MM.1S (cell line): ENCODE measurements around the gene ATP11B.

ENCODE experiments used
- DNase-seq: peaks from one replicate; pipeline ENCODE4 v3.0.0-alpha.2; 2015
- H2AFZ ChIP-seq: fragments of 300-600 bp; sonication (generic); 2 replicates; pipeline ENCODE4 v1.6.0; 2016; ENCODE audit warnings: antibody characterized with exemption, low read length
- H3F3A ChIP-seq: fragments of 300-600 bp; sonication (generic); 2 replicates; pipeline ENCODE4 v1.6.1; 2016; ENCODE audit warnings: mild to moderate bottlenecking, antibody characterized with exemption, low read length, moderate library complexity, mixed read lengths; ENCODE audit not compliant: insufficient read depth
- H3K27ac ChIP-seq: fragments of 300-600 bp; sonication (generic); 2 replicates; pipeline ENCODE4 v1.5.1; 2016; ENCODE audit warnings: mild to moderate bottlenecking, low read length
- H3K27me3 ChIP-seq: fragments of 300-600 bp; sonication (generic); replicated peaks from 2 replicates; pipeline ENCODE4 v1.6.0; 2016; ENCODE audit warnings: low read length; ENCODE audit not compliant: insufficient read depth
- H3K36me3 ChIP-seq: fragments of 300-600 bp; sonication (generic); replicated peaks from 2 replicates; pipeline ENCODE4 v1.6.1; 2016; ENCODE audit warnings: mild to moderate bottlenecking, low read length, mixed read lengths; ENCODE audit not compliant: insufficient read depth
- H3K4me1 ChIP-seq: fragments of 300-600 bp; sonication (generic); 2 replicates; pipeline ENCODE4 v1.6.1; 2016; ENCODE audit warnings: low read length, mixed read lengths
- H3K4me2 ChIP-seq: fragments of 300-600 bp; sonication (generic); 2 replicates; pipeline ENCODE4 v1.6.0; 2016; ENCODE audit warnings: low read depth, low read length
- H3K4me3 ChIP-seq: fragments of 300-600 bp; sonication (generic); 2 replicates; pipeline ENCODE4 v1.5.1; 2016; ENCODE audit warnings: low read length, mixed read lengths
- H3K79me2 ChIP-seq: fragments of 300-600 bp; sonication (generic); 2 replicates; pipeline ENCODE4 v1.6.1; 2016; ENCODE audit warnings: mixed run types, low read length, mixed read lengths
- H3K9ac ChIP-seq: fragments of 300-600 bp; sonication (generic); 2 replicates; pipeline ENCODE4 v1.6.1; 2016; ENCODE audit warnings: low read length, mixed read lengths
- H3K9me2 ChIP-seq: fragments of 300-600 bp; sonication (generic); replicated peaks from 2 replicates; pipeline ENCODE4 v1.6.1; 2016; ENCODE audit warnings: mild to moderate bottlenecking, low read length, mixed read lengths; ENCODE audit not compliant: insufficient read depth
- H3K9me3 ChIP-seq: fragments of 300-600 bp; sonication (generic); replicated peaks from 2 replicates; pipeline ENCODE4 v1.6.1; 2016; ENCODE audit warnings: mild to moderate bottlenecking, low read length, mixed read lengths; ENCODE audit not compliant: insufficient read depth
- H4K20me1 ChIP-seq: fragments of 300-600 bp; sonication (generic); 2 replicates; pipeline ENCODE4 v1.6.1; 2016; ENCODE audit warnings: mild to moderate bottlenecking, low read length, moderate library complexity, mixed read lengths; ENCODE audit not compliant: insufficient read depth
- CTCF ChIP-seq: fragments of 300-600 bp; sonication (generic); IDR thresholded peaks from 2 replicates; pipeline ENCODE4 v1.5.1; 2016; ENCODE audit warnings: antibody characterized with exemption, low read length, mixed read lengths
- EZH2 ChIP-seq: fragments of 300-600 bp; sonication (generic); optimal IDR thresholded peaks from 2 replicates; pipeline ENCODE3; 2017; ENCODE audit warnings: low read depth, mild to moderate bottlenecking, antibody characterized with exemption, low read length, mixed read lengths
- EZH2phosphoT487 ChIP-seq: fragments of 300-600 bp; sonication (generic); IDR thresholded peaks from 2 replicates; pipeline ENCODE4 v1.6.1; 2018; ENCODE audit warnings: antibody characterized with exemption, low read length

ATP11B gene

DNA sequence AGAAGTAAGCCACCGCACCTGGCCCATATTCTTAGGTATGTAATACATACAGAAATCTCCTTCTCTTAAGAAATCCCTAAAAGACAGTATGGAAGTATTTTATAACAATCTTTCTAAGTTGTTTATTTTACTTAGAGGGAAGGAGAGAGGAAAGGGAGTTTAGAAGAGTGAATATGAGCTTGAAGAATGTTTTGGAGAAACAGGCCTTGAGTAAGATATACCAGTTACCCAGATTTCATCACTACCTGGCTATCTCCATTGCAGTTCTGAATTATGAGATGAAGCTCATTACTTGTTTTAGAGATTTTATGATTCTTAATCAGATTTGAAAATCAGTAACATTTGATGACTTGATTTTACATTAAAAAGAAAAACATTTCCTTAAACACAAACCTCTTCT is 115.2 kb downstream of the ATP11B start:
- Histone ChIP-seq H3F3A (peaks cover 15% of the 10 kb centered on the region), H4K20me1 (no peaks in the 10 kb centered on the region), H3K9ac (no peak overlapping the region), H2AFZ (no peak overlapping the region), H3K4me3 (no peak overlapping the region), H3K9me2 (no peaks in the 10 kb centered on the region), H3K4me1 (peaks cover 12% of the 10 kb centered on the region), H3K36me3 (0 out of 2 replicates have a peak, but pooled peaks cover 7% of the 10 kb centered on the region), H3K27ac (no peak overlapping the region), H3K9me3 (no peaks in the 10 kb centered on the region), H3K79me2 (no peaks in the 10 kb centered on the region), H3K27me3 (no peaks in the 10 kb centered on the region), H3K4me2 (no peak overlapping the region)
- no peak for DNase-seq
- TF ChIP-seq EZH2 (no peak), EZH2phosphoT487 (no peak), CTCF (no peak)

GRCh38 chr3:182909318-182910040 is 116.2 kb downstream of the ATP11B start:
- peaks cover 20% of the 10 kb centered on the region for H3F3A ChIP-seq
- H3K9me3 ChIP-seq: no peaks in the 10 kb centered on the region
- peak; percentile 60 for TF ChIP-seq CTCF
- no peak for TF ChIP-seq EZH2phosphoT487
- H3K4me1 ChIP-seq: peaks cover 20% of the 10 kb centered on the region
- H3K36me3 ChIP-seq: 0 out of 2 replicates have a peak, but pooled peaks cover 7% of the 10 kb centered on the region
- DNase-seq: peak; percentile 27
- H3K9me2 ChIP-seq: no peaks in the 10 kb centered on the region
- H3K4me2 ChIP-seq: no peak overlapping the region
- no peak overlapping the region for H3K4me3 ChIP-seq
- H3K79me2 ChIP-seq: no peaks in the 10 kb centered on the region
- no peaks in the 10 kb centered on the region for H4K20me1 ChIP-seq
- no peaks in the 10 kb centered on the region for H3K27me3 ChIP-seq
- H3K9ac ChIP-seq: no peak overlapping the region
- H2AFZ ChIP-seq: no peak overlapping the region
- no peak overlapping the region for H3K27ac ChIP-seq

DNA sequence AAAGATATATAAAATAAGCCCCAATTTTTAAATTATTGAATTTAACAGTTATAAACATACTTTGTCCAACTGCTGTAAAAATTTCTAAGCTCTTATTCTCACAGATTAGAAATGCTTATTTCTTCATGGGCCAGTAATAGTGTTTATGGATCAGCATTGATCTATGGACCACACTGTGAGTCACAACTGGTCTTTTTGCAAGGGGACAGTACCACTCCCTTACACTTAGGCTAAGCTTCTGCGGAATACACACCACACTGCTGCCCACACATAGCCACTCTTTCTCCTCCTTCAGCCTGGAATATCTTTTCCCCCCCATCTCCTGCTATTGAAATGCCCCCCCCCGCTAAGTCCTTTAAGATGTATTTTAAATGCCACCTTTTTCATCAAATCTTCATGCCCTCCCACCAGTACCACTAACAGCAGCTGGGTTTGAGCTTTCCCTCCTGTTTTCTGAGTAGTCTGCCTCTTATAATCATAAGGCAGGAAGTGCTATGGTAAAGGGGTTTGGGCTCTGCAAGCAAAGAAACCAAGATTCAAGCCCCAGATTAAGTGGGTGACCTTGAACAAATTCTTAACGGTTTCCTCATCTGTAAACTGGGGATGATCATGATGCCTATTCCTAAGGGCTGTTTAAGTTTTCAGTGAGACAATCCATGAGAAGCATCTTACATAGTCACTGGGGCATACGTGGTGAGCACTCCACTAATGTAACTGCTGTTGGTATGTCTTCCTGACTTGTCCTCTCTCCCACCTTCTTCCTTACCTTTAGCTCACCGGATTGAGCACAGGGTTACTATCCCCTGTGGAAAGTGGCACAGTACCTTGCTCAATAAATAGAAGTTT is 117.9 kb downstream of the ATP11B start:
- Histone ChIP-seq H3K36me3 (0 out of 2 replicates have a peak, but pooled peaks cover 11% of the 10 kb centered on the region), H2AFZ (no peak overlapping the region), H3K4me2 (no peak overlapping the region), H3F3A (peaks cover 20% of the 10 kb centered on the region), H3K9me3 (no peaks in the 10 kb centered on the region), H4K20me1 (no peaks in the 10 kb centered on the region), H3K4me3 (no peak overlapping the region), H3K9me2 (no peaks in the 10 kb centered on the region), H3K9ac (no peak overlapping the region), H3K4me1 (peaks cover 12% of the 10 kb centered on the region), H3K79me2 (no peaks in the 10 kb centered on the region), H3K27me3 (no peaks in the 10 kb centered on the region), H3K27ac (no peak overlapping the region)
- TF ChIP-seq EZH2phosphoT487 (no peak), CTCF (no peak), EZH2 (no peak)
- DNase-seq: no peak
